ENCODE results near the gene DSTYK. TPM values are rescaled to one million over a fixed set of nuclear protein-coding genes. Genes with fewer than 3 reads are reported as not detected.
"Not testable (repeated sequence)": the region's sequence is repeated elsewhere in the genome, so short reads cannot be mapped to it uniquely, and the experiment has no call there.

DSTYK gene
- total RNA-seq, 2 donors from 2014 or later, result 10.5 to 13.5 TPM

DNA sequence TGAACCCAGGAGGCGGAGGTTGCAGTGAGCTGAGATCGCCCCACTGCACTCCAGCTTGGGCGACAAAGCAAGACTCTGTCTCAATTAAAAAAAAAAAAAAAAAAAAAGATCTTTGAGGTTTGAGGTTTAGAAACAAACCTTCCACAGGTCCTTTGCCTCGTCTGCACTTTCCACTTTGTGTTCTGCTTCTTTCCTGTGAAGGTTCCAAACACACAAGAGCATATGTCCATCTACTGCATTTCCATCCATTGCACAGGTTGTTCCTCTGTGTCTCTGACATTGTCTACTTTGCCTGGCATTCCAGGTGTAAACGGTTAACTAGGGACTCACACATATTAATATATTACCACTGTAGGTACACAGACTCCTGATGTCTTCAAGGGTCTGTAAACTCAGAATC, 40.1 kb downstream of the DSTYK start:
- H3K9me3 ChIP-seq (ENCODE audit: control insufficient read depth, low read length, poor library complexity, severe bottlenecking), result no peaks in the 10 kb centered on the region
- Mint-ChIP-seq H3K4me3 (peak overlapping the region; percentile 71), H3K36me3 (ENCODE audit: low read depth) (peaks cover 11% of the 10 kb centered on the region), H3K27ac (peak overlapping the region; percentile 82), H3K4me1 (peaks cover 15% of the 10 kb centered on the region), H3K27me3 (no peaks in the 10 kb centered on the region)
- ATAC-seq, result peak; percentile 50
- no peak for DNase-seq

DNA sequence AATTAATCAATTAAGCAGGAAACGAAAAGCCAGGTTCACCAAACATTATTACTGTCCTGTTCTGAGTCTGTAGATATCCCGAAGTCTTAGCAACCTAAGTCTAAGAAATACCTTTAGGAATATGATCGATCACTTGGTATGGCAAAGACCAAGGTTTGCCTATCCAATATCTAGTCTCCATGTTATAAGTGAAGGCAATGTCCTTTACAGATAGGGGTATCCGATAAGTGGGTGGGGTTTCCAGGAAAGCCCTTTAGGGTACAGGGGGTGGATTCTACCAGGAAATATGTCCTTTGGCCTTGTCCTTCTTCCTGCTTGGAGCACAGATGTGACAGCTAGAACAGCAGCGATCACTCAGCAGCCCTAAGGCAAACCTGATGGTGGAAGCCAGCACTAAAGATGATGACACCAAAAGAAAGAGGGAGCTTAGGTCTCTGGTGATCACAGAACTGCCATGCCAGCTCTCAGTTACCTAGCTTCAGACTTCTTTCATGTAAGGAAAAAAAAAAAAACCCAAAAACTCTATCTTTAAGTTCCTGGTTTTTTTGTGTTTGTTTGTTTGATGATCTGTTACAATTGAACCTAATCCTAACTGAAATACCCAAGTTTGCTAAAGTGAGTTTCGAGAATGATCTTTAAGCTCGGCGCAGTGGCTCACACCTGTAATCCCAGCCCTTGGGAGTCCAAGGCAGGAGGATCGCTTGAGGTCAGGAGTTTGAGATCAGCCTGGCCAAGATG, 40.8 kb downstream of the DSTYK start:
- ATAC-seq (no peak), DNase-seq (no peak)
- Mint-ChIP-seq H3K27me3 (no peaks in the 10 kb centered on the region), H3K4me3 (peak overlapping the region; percentile 15), H3K4me1 (peaks cover 13% of the 10 kb centered on the region), H3K36me3 (ENCODE audit: low read depth) (peaks cover 11% of the 10 kb centered on the region), H3K27ac (peak overlapping the region; percentile 82)
- no peaks in the 10 kb centered on the region for H3K9me3 ChIP-seq (ENCODE audit: control insufficient read depth, low read length, poor library complexity, severe bottlenecking)

DNA sequence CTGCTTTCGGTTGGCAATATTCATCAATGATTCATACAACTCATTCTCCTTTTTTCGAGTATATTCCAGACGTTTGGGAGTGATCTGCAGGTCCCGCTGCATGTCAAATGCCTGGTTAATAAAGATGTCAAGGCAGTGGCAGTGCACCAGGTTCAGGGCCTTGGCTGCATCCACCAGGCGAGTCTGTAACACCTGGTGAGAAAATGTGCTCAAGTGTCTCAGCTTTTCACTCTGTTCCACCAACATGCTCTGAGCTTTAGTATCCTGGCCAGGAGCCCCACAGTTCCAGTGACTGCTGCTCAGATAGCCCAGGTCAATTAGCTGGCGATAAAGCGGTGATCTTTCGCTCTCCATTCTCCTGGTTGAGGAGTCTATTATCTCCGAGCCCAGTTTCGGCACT, 42.3 kb downstream of the DSTYK start:
- Mint-ChIP-seq H3K27ac (peak overlapping the region; percentile 82), H3K36me3 (ENCODE audit: low read depth) (peaks cover 11% of the 10 kb centered on the region), H3K27me3 (no peaks in the 10 kb centered on the region), H3K4me1 (peaks cover 16% of the 10 kb centered on the region), H3K4me3 (no peak overlapping the region)
- H3K9me3 ChIP-seq (ENCODE audit: control insufficient read depth, low read length, poor library complexity, severe bottlenecking), result no peaks in the 10 kb centered on the region
- DNase-seq (no peak), ATAC-seq (no peak)

DNA sequence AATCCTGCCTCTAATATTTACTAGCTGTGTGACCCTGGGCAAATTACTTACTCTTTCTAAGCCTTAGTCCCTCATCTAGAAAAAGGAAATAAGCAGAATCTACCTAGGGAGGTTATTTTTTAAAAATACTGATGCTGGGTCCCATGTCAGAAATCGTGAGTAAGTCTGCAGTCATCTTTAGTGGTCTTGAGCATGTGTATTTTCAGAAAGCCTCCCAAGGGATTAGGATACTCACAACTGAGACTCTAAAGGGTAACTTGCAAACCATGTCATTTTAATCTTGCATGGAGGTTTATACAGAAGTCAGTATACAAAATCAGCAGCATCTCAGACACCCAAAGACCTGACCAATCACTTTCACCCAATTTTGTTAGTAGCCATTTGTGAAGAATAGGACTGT, 43.2 kb downstream of the DSTYK start:
- ATAC-seq (no peak), DNase-seq (no peak)
- Mint-ChIP-seq H3K4me1 (peaks cover 16% of the 10 kb centered on the region), H3K4me3 (no peak overlapping the region), H3K36me3 (ENCODE audit: low read depth) (peaks cover 11% of the 10 kb centered on the region), H3K27me3 (no peaks in the 10 kb centered on the region), H3K27ac (no peak overlapping the region)
- H3K9me3 ChIP-seq (ENCODE audit: control insufficient read depth, low read length, poor library complexity, severe bottlenecking), result no peaks in the 10 kb centered on the region

DNA sequence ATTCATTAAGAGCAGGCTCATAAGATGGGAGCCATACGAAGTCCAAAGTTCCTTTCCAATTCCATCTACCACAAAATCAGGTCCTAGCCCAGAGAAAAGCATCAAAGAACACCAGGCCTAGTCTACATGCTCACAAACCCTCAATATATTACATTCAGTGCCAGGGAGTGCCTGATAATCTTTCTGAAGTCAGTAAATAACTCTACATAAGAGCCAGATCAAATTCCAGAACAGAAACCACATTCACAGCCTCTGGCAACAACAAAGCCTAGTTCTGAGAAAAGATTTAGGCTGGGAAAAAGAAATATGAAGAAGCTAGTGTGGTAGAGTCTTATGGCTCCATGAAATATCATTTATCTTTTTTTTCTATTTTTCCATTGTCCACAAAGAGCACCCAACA, 49.2 kb downstream of the DSTYK start:
- H3K27ac Mint-ChIP-seq, result peak overlapping the region; percentile 32
- peaks cover 19% of the 10 kb centered on the region for H3K36me3 Mint-ChIP-seq (ENCODE audit: low read depth)
- no peak for ATAC-seq

DNA sequence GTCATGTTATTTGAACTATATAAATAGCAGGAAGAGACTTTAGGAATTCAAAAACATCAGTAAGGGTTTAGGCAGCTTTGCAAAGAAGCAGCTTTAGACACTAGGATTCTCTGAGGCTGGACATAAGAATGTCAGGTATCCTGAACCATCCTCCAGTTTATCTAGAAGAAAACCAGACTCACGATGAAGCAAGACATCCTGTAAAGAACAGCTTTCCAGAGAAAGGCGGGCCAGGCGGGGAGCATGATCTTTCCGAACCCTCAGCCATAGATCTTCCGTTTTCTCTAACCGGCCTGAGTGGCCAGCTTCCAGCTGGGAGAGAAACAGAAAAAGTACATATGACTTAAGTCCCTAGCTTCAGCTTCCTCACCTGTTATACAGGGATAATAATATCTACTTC, 50.4 kb downstream of the DSTYK start:
- Mint-ChIP-seq H3K27me3 (no peaks in the 10 kb centered on the region), H3K4me1 (peaks cover 7% of the 10 kb centered on the region), H3K27ac (no peak overlapping the region), H3K4me3 (no peak overlapping the region), H3K36me3 (ENCODE audit: low read depth) (peaks cover 25% of the 10 kb centered on the region)
- H3K9me3 ChIP-seq (ENCODE audit: control insufficient read depth, low read length, poor library complexity, severe bottlenecking), result no peaks in the 10 kb centered on the region
- DNase-seq, result no peak
- no peak for ATAC-seq

More for the DNA sequence above, 49.2 kb downstream of the DSTYK start:
- peaks cover 9% of the 10 kb centered on the region for H3K4me1 Mint-ChIP-seq
- H3K4me3 Mint-ChIP-seq, result no peak overlapping the region
- H3K27me3 Mint-ChIP-seq, result no peaks in the 10 kb centered on the region
- no peak for DNase-seq
- no peaks in the 10 kb centered on the region for H3K9me3 ChIP-seq (ENCODE audit: control insufficient read depth, low read length, poor library complexity, severe bottlenecking)

DNA sequence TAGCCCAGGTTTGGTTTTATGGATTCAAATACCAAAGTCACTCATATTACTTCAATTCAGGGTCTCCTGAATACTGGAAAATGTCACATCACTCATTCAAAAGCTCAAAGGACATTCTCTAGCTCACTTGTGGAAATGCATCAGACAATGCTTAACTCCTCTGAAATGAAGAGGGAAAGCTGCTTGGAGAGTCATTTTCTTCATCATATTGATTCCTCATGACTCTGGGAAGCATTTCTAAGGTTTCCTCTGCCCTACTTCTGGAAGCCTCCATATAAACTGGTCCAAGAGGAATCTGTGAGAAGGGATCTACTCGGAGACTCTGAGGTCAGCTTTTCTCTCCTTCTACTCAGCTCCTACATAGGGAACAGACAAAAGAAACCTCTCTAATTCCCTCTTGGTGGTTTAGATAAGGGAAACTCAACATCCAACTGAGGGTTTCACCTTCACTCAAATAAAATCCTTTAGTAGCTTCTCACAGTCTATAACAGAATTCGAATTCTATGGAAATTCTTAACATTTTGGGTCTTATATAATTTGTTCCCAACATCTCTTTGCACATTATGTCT, 53.4 kb downstream of the DSTYK start:
- Mint-ChIP-seq H3K27me3 (no peaks in the 10 kb centered on the region), H3K4me1 (peaks cover 3% of the 10 kb centered on the region), H3K36me3 (ENCODE audit: low read depth) (peaks cover 30% of the 10 kb centered on the region), H3K27ac (no peak overlapping the region), H3K4me3 (no peak overlapping the region)
- H3K9me3 ChIP-seq (ENCODE audit: control insufficient read depth, low read length, poor library complexity, severe bottlenecking), result no peaks in the 10 kb centered on the region
- ATAC-seq (no peak), DNase-seq (no peak)

DNA sequence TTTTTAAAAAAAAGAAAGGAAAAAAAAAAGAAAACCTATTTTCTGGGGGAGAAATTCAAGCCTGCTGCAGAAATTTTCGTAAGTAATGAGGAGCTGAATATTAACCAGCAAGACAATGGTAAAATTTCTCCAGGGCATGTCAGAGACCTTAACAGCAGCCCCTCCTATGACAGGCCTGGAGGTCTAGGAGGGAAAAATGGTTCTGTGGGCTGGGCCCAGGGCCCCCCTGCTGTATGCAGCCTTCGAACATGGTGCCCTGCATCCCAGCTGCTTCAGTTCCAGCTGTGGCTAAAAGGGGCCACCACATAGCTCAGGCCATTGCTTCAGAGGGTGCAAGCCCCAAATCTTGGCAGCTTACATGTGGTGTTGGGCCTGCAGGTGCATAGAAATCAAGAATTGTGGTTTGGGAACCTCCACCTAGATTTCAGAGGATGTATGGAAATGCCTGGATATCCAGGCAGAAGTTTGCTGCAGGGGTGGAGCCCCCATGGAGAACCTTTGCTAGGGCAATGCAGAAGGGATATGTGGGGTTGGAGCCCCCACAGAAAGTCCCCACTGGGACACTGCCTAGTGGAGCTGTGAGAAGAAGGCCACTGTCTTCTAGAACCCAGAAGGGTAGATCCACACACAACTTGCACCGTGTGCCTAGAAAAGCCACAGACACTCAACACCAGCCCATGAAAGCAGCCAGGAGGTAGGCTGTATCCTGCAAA, 55.7 kb downstream of the DSTYK start:
- H3K36me3 Mint-ChIP-seq (ENCODE audit: low read depth), result peaks cover 25% of the 10 kb centered on the region
- ATAC-seq; H3K4me3 Mint-ChIP-seq; H3K27ac Mint-ChIP-seq; DNase-seq; H3K27me3 Mint-ChIP-seq; H3K4me1 Mint-ChIP-seq; H3K9me3 ChIP-seq (ENCODE audit: control insufficient read depth, low read length, poor library complexity, severe bottlenecking): not testable (repeated sequence)

DNA sequence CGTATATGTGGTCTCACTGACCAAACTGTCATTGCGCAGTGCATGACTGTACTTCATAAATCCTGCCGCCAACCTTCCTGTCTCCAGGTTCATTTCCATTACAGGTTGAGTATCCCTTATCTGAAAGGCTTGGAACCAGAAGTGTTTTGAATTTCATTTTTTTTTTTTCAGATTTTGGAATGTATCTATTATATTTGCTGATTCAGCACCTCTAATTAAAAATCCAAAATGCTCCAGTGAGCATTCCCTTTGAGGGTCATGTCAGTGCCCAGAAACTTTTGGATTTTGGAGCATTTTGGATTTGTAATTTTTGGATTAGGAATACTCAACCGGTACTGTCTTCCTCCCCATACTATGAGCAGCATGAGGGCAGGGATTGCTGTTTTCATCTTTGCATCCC, 59.0 kb downstream of the DSTYK start:
- no peaks in the 10 kb centered on the region for H3K27me3 Mint-ChIP-seq
- H3K27ac Mint-ChIP-seq, result no peak overlapping the region
- H3K4me3 Mint-ChIP-seq, result no peak overlapping the region
- H3K36me3 Mint-ChIP-seq (ENCODE audit: low read depth), result peaks cover 29% of the 10 kb centered on the region
- ATAC-seq (no peak), DNase-seq (no peak)
- peaks cover 5% of the 10 kb centered on the region for H3K4me1 Mint-ChIP-seq
- no peaks in the 10 kb centered on the region for H3K9me3 ChIP-seq (ENCODE audit: control insufficient read depth, low read length, poor library complexity, severe bottlenecking)

DNA sequence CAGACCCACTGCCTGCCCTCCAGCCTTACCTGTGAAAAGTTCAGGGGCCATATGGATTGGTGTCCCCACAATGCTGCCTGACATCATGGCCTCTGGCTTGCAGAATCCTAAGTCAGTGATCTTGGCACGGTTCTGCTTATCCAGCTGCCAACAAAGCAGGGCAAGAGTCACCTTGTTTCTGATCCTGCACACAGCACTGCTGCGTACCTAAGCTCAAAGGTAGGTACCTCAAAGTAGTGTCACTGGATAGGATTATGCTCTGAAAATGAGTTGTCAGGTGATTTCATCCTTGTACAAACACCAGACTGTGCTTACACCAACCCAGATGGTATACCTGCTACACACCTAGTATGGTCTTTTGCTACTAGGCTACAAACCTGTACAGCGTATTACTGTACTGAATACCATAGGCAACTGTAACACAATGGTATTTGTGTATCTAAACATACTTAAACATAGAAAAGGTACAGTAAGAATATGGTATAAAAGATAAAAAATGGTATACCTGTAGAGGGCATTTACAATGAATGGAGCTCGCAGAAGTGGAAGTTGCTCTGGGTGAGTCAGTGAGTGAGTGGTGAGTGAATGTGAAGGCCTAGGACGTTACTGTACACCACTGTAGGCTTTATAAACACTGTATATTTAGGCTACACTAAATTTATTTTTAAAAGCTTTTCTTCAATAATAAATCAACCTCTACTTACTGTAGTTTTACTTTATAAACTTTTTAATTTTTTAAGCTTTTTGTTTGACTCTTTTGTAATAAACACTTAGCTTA, 60.7 kb downstream of the DSTYK start:
- DNase-seq (no peak), ATAC-seq (no peak)
- H3K9me3 ChIP-seq (ENCODE audit: control insufficient read depth, low read length, poor library complexity, severe bottlenecking), result no peaks in the 10 kb centered on the region
- Mint-ChIP-seq H3K27ac (no peak overlapping the region), H3K4me1 (peaks cover 5% of the 10 kb centered on the region), H3K27me3 (no peaks in the 10 kb centered on the region), H3K36me3 (ENCODE audit: low read depth) (peaks cover 18% of the 10 kb centered on the region), H3K4me3 (no peak overlapping the region)

DNA sequence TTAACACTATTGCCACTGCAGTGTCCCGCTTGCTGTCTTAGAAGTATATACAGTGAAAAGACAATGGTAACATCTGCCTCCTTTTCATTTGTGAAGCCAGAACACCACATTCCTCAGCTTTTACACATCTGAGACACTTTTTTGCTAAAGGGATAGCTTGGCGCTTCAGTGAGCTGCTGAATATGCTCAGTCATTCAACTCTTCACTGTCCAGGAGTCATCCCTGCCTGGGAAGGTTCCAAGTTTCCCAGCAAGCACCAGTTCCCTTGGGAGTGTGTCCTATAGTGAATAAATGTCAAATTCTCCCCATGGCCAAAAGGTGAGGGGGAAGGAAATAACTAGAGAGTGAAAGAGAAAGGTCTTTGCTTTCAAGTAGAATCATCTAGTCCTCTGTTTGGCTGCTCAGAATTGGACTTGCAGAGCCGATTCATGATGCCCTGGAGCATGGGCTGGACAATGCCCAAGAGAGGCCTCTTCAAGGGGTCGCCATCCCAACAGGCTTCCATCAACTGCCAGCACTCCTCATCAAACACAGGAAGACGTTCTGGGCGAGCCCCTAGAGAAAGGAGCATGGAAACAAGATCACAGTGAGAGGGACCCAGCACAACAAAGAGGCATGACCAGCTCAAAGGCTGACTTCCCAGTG, 64.2 kb downstream of the DSTYK start:
- H3K9me3 ChIP-seq (ENCODE audit: control insufficient read depth, low read length, poor library complexity, severe bottlenecking), result no peaks in the 10 kb centered on the region
- Mint-ChIP-seq H3K27me3 (no peaks in the 10 kb centered on the region), H3K4me3 (no peak overlapping the region), H3K36me3 (ENCODE audit: low read depth) (peaks cover 14% of the 10 kb centered on the region), H3K4me1 (peaks cover 5% of the 10 kb centered on the region), H3K27ac (no peak overlapping the region)
- no peak for ATAC-seq
- DNase-seq, result no peak

DNA sequence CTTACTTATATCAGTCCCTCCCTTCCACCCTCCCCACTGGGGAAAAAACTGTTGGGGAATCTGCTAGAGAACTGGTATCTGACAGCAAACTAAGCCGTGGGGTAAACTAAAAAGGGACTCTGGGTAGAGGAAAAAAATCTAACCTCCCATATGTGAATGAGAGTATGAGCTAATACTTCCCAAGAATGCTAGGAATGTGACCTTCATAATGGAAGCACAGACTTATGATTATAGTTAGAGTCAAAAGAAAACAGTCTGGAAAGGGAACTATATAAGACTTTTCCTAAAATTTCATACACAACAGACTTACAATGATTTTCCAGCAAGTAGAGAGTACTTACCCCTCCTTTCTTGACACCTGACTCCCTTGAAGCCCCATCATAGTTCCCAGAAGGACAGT, 66.8 kb downstream of the DSTYK start:
- H3K36me3 Mint-ChIP-seq (ENCODE audit: low read depth), result peaks cover 9% of the 10 kb centered on the region
- H3K9me3 ChIP-seq (ENCODE audit: control insufficient read depth, low read length, poor library complexity, severe bottlenecking), result no peaks in the 10 kb centered on the region
- no peak overlapping the region for H3K27ac Mint-ChIP-seq
- H3K27me3 Mint-ChIP-seq, result no peaks in the 10 kb centered on the region
- ATAC-seq, result no peak
- H3K4me3 Mint-ChIP-seq, result no peak overlapping the region
- no peak for DNase-seq
- peaks cover 5% of the 10 kb centered on the region for H3K4me1 Mint-ChIP-seq

Measured in T-helper 17 cell (primary cell).